Stomach (tissue), 9 donors: Measurements from ENCODE around the gene CHTOP. TPM values are rescaled to one million over a fixed set of nuclear protein-coding genes. Genes with fewer than 3 reads are reported as not detected.

ENCODE experiments used
- DNase-seq, 2 donors: peaks; one replicate each; pipeline versions ENCODE4 v3.0.0 to v3.0.0-alpha.2; 2013 to 2019
- H3K27ac ChIP-seq, 5 donors: fragments of 200-600 bp in 4 of 5; sonication (generic) in 4 of 5; one replicate each; pipeline ENCODE4 v1.5.1; 2013 to 2019; ENCODE audit warnings: mild to moderate bottlenecking in 1 of 5, moderate library complexity in 1 of 5
- H3K27me3 ChIP-seq, 3 donors: fragments of 200-600 bp; sonication (generic); one replicate each; pipeline ENCODE4 v1.5.1; 2017 to 2019; ENCODE audit warnings: mixed run types in 1 of 3
- H3K36me3 ChIP-seq, 4 donors: fragments of 200-600 bp; sonication (generic); 1 replicate in 3 of 4; 2 replicates in 1 of 4; pipeline ENCODE4 v1.5.1; 2016 to 2019
- H3K4me1 ChIP-seq, 4 donors: fragments of 200-600 bp; sonication (generic); one replicate each; pipeline ENCODE4 v1.5.1; 2016 to 2019
- H3K4me3 ChIP-seq, 4 donors: fragments of 200-600 bp; sonication (generic) in 3 of 4; one replicate each; pipeline ENCODE4 v1.5.1; 2016 to 2019; ENCODE audit warnings: mild to moderate bottlenecking in 1 of 4
- H3K9me3 ChIP-seq, 4 donors: fragments of 200-600 bp; sonication (generic); one replicate each; pipeline ENCODE4 v1.5.1; 2016 to 2019
- CTCF ChIP-seq, 7 experiments: fragments of 450-650 bp in 4 of 7; fragments of 200-600 bp in 3 of 7; sonication (generic) in 3 of 7; IDR thresholded peaks; one replicate each; pipeline ENCODE4 v1.5.1; 2016 to 2019; ENCODE audit warnings: antibody characterized with exemption in 7 of 7, control low read depth in 2 of 7, mild to moderate bottlenecking in 1 of 7
- EP300 ChIP-seq: sonication (generic); formaldehyde crosslinking; IDR thresholded peaks from one replicate; pipeline ENCODE4 v1.6.1; 2017; ENCODE audit warnings: antibody characterized with exemption
- POLR2A ChIP-seq, 4 donors: fragments of 450-650 bp; IDR thresholded peaks; one replicate each; pipeline ENCODE4 v1.6.1; 2016; ENCODE audit warnings: antibody characterized with exemption in 4 of 4, control low read depth in 2 of 4, mild to moderate bottlenecking in 1 of 4, moderate library complexity in 1 of 4
- POLR2AphosphoS5 ChIP-seq, 3 donors: sonication (generic); formaldehyde crosslinking; IDR thresholded peaks; one replicate each; pipeline ENCODE4 v1.6.1; 2016; ENCODE audit warnings: antibody characterized with exemption in 3 of 3
- WGBS, 5 donors: extraction: QIAGEN DNeasy Blood & Tissue Kit in 3 of 5; methylation state at CpG; one replicate each; pipeline versions ENCODE4 v1.1.5 to v1.1.7; 2013 to 2018; 5-methylcytosine and 5-hydroxymethylcytosine counted together
- intact Hi-C: fragments of 100-400 bp; cut with DNase I; formaldehyde crosslinking; loops from one replicate; pipeline ENCODE4 v1.15.1; 2023; ENCODE audit warnings: low total_unique reads
- polyA plus RNA-seq, 3 donors: library from polyadenylated mRNA; stranded (reverse); fragments of 200-250 nt; gene quantifications; one replicate each; pipeline ENCODE4 v1.2.3, GENCODE V29; 2013
- total RNA-seq, 5 donors: library from RNA; depleted of rRNA; stranded (reverse); fragments of >200 nt; gene quantifications; one replicate each; pipeline versions ENCODE4 v1.1.0 to v1.2.3, GENCODE V29; 2014 to 2016
- donor health status: healthy with polysubstance abuse.
- donor health status: Bipolar disorder and iron deficiency.
- donor health status: healthy.

The CHTOP gene
- total and polyA plus RNA-seq, 8 donors, result 21.7 to 111 (median 49.6) TPM

- peak; percentile 69 to 93 for DNase-seq
- Histone ChIP-seq H3K9me3 (no peaks in the 10 kb centered on the region), H3K4me3 (peak within 1 kb of the TSS; percentile 41 to 59 (median 51)), H3K36me3 (peaks cover 0 to 24% (median 9%) of the 10 kb centered on the region in 4 donors), H3K4me1 (peaks cover 21 to 67% (median 39%) of the 10 kb centered on the region in 4 donors), H3K27ac (peak within 1 kb of the TSS; percentile 76 to 90 (median 88)), H3K27me3 (no peaks in the 10 kb centered on the region)
- intact Hi-C loops, result no loop called here
- TF ChIP-seq POLR2AphosphoS5 (IDR thresholded peaks at IDR 0.05) (peak in 2 of 3 donors; percentile 71 to 85), POLR2A (IDR thresholded peaks at IDR 0.05) (peak in 1 of 4 donors; percentile 40), EP300 (no peak), CTCF (IDR thresholded peaks at IDR 0.05) (peak in 3 of 7 experiments; percentile 29 to 51 (median 30))
- WGBS, 5 donors, result 8 to 14% (median 9%) methylated on average over 21 to 28 of the region's 28 CpGs
These were observed 6.8 kb upstream of the CHTOP start, which contains the start of gene S100A13 for GRCh38 chr1:153626904-153627714. TSS of gene S100A13 (minus strand) at chr1:153627505. CDS start at chr1:153626472, 1,033 bp downstream.

- no peaks in the 10 kb centered on the region for H3K9me3 ChIP-seq
- H3K4me3 ChIP-seq, result peak within 1 kb of the TSS; percentile 41 to 59 (median 51)
- peak in 1 of 2 donors; percentile 44 for DNase-seq
- peak within 1 kb of the TSS; percentile 76 to 90 (median 88) for H3K27ac ChIP-seq
- H3K27me3 ChIP-seq, result no peaks in the 10 kb centered on the region
- peaks cover 23 to 71% (median 43%) of the 10 kb centered on the region in 4 donors for H3K4me1 ChIP-seq
- intact Hi-C loops, result no loop called here
- H3K36me3 ChIP-seq, result peaks cover 0 to 19% (median 6%) of the 10 kb centered on the region in 4 donors
- TF ChIP-seq POLR2A (IDR thresholded peaks at IDR 0.05) (no peak), CTCF (IDR thresholded peaks at IDR 0.05) (peak in 3 of 7 experiments; percentile 2 to 24 (median 8)), POLR2AphosphoS5 (IDR thresholded peaks at IDR 0.05) (no peak), EP300 (no peak)
- 20 to 63% (median 52%) methylated on average over 2 to 10 of the region's 10 CpGs for WGBS, 5 donors
These were observed 5.9 kb upstream of the CHTOP start, which contains the start of gene S100A1 for GRCh38 chr1:153627715-153628626. TSS of gene S100A1 (plus strand) at chr1:153628434. CDS start at chr1:153630522, 2,088 bp downstream.

- H3K27me3 ChIP-seq, result no peaks in the 10 kb centered on the region
- peak in 1 of 2 donors; percentile 13 for DNase-seq
- WGBS, 5 donors, result 81 to 90% (median 82%) methylated on average over 5 to 6 of the region's 6 CpGs
- intact Hi-C loops, result no loop called here
- peak overlapping the region; percentile 12 to 90 (median 88) for H3K27ac ChIP-seq
- H3K4me3 ChIP-seq, result no peak overlapping the region
- peaks cover 0 to 14% (median under 1%) of the 10 kb centered on the region in 4 donors for H3K36me3 ChIP-seq
- H3K9me3 ChIP-seq, result no peaks in the 10 kb centered on the region
- TF ChIP-seq CTCF (IDR thresholded peaks at IDR 0.05), result no peak
- peaks cover 30 to 69% (median 44%) of the 10 kb centered on the region in 4 donors for H3K4me1 ChIP-seq
These were observed 5.1 kb upstream of the CHTOP start for GRCh38 chr1:153628638-153629342.
